ENCODE results near the gene CBFA2T2.
"Not testable (repeated sequence)": the region's sequence is repeated elsewhere in the genome, so short reads cannot be mapped to it uniquely, and the experiment has no call there.

CBFA2T2 gene

GRCh38 chr20:33621717-33622400 is 132.0 kb downstream of the CBFA2T2 start:
- H3K4me1 ChIP-seq (ENCODE audit: control insufficient read depth in 2 of 2, insufficient read depth in 2 of 2, low read length in 2 of 2), result no peaks in the 10 kb centered on the region
- peaks cover 32 to 43% of the 10 kb centered on the region in 2 donors for H3K36me3 ChIP-seq (ENCODE audit: control insufficient read depth in 2 of 2, insufficient read depth in 2 of 2, low read length in 2 of 2)
- no peak overlapping the region for H3K9ac ChIP-seq (ENCODE audit: low read depth in 1 of 2, low read length in 2 of 2)
- H3K9me3 ChIP-seq (ENCODE audit: control insufficient read depth in 2 of 2, low read length in 2 of 2), result no peaks in the 10 kb centered on the region
- no peak overlapping the region for H3K27ac ChIP-seq (ENCODE audit: low read depth in 2 of 2, low read length in 2 of 2)
- no peak overlapping the region for H3K4me3 ChIP-seq (ENCODE audit: low read length in 2 of 2)
- no peaks in the 10 kb centered on the region for H3K27me3 ChIP-seq (ENCODE audit: control insufficient read depth in 2 of 2, insufficient read depth in 2 of 2, low read length in 2 of 2)

- Histone ChIP-seq H3K9me3 (ENCODE audit: control insufficient read depth in 2 of 2, low read length in 2 of 2) (no peaks in the 10 kb centered on the region), H3K27me3 (ENCODE audit: control insufficient read depth in 2 of 2, insufficient read depth in 2 of 2, low read length in 2 of 2) (no peaks in the 10 kb centered on the region), H3K4me1 (ENCODE audit: control insufficient read depth in 2 of 2, insufficient read depth in 2 of 2, low read length in 2 of 2) (no peaks in the 10 kb centered on the region), H3K4me3 (ENCODE audit: low read length in 2 of 2) (no peak overlapping the region), H3K36me3 (ENCODE audit: control insufficient read depth in 2 of 2, insufficient read depth in 2 of 2, low read length in 2 of 2) (peaks cover 30 to 47% of the 10 kb centered on the region in 2 donors), H3K9ac (ENCODE audit: low read depth in 1 of 2, low read length in 2 of 2) (no peak overlapping the region), H3K27ac (ENCODE audit: low read depth in 2 of 2, low read length in 2 of 2) (no peak overlapping the region)
Measured at GRCh38 chr20:33622705-33623365, 132.9 kb downstream of the CBFA2T2 start.

- Histone ChIP-seq H3K27me3 (ENCODE audit: control insufficient read depth in 2 of 2, insufficient read depth in 2 of 2, low read length in 2 of 2) (no peaks in the 10 kb centered on the region), H3K27ac (ENCODE audit: low read depth in 2 of 2, low read length in 2 of 2) (no peak overlapping the region), H3K4me3 (ENCODE audit: low read length in 2 of 2) (no peak overlapping the region), H3K9ac (ENCODE audit: low read depth in 1 of 2, low read length in 2 of 2) (no peak overlapping the region), H3K36me3 (ENCODE audit: control insufficient read depth in 2 of 2, insufficient read depth in 2 of 2, low read length in 2 of 2) (peaks cover 42 to 57% of the 10 kb centered on the region in 2 donors), H3K4me1 (ENCODE audit: control insufficient read depth in 2 of 2, insufficient read depth in 2 of 2, low read length in 2 of 2) (no peaks in the 10 kb centered on the region), H3K9me3 (ENCODE audit: control insufficient read depth in 2 of 2, low read length in 2 of 2) (no peaks in the 10 kb centered on the region)
Measured at GRCh38 chr20:33624399-33624798, 134.5 kb downstream of the CBFA2T2 start.

GRCh38 chr20:33626190-33626589 is 136.3 kb downstream of the CBFA2T2 start:
- H3K9ac ChIP-seq (ENCODE audit: low read depth in 1 of 2, low read length in 2 of 2), result no peak overlapping the region
- no peak overlapping the region for H3K27ac ChIP-seq (ENCODE audit: low read depth in 2 of 2, low read length in 2 of 2)
- H3K4me1 ChIP-seq (ENCODE audit: control insufficient read depth in 2 of 2, insufficient read depth in 2 of 2, low read length in 2 of 2), result no peaks in the 10 kb centered on the region
- no peaks in the 10 kb centered on the region for H3K27me3 ChIP-seq (ENCODE audit: control insufficient read depth in 2 of 2, insufficient read depth in 2 of 2, low read length in 2 of 2)
- H3K4me3 ChIP-seq (ENCODE audit: low read length in 2 of 2), result no peak overlapping the region
- no peaks in the 10 kb centered on the region for H3K9me3 ChIP-seq (ENCODE audit: control insufficient read depth in 2 of 2, low read length in 2 of 2)
- peaks cover 51 to 65% of the 10 kb centered on the region in 2 donors for H3K36me3 ChIP-seq (ENCODE audit: control insufficient read depth in 2 of 2, insufficient read depth in 2 of 2, low read length in 2 of 2)

- Histone ChIP-seq H3K9ac (ENCODE audit: low read depth in 1 of 2, low read length in 2 of 2) (no peak overlapping the region), H3K4me3 (ENCODE audit: low read length in 2 of 2) (no peak overlapping the region), H3K4me1 (ENCODE audit: control insufficient read depth in 2 of 2, insufficient read depth in 2 of 2, low read length in 2 of 2) (no peaks in the 10 kb centered on the region), H3K27ac (ENCODE audit: low read depth in 2 of 2, low read length in 2 of 2) (no peak overlapping the region), H3K36me3 (ENCODE audit: control insufficient read depth in 2 of 2, insufficient read depth in 2 of 2, low read length in 2 of 2) (peaks cover 57 to 67% of the 10 kb centered on the region in 2 donors), H3K27me3 (ENCODE audit: control insufficient read depth in 2 of 2, insufficient read depth in 2 of 2, low read length in 2 of 2) (no peaks in the 10 kb centered on the region), H3K9me3 (ENCODE audit: control insufficient read depth in 2 of 2, low read length in 2 of 2) (no peaks in the 10 kb centered on the region)
Measured at GRCh38 chr20:33627577-33628216, 137.8 kb downstream of the CBFA2T2 start.

GRCh38 chr20:33629533-33629932 is 139.6 kb downstream of the CBFA2T2 start:
- Histone ChIP-seq H3K9ac (ENCODE audit: low read depth in 1 of 2, low read length in 2 of 2) (no peak overlapping the region), H3K9me3 (ENCODE audit: control insufficient read depth in 2 of 2, low read length in 2 of 2) (no peaks in the 10 kb centered on the region)

GRCh38 chr20:33629979-33630378 is 140.1 kb downstream of the CBFA2T2 start:
- Histone ChIP-seq H3K9me3 (ENCODE audit: control insufficient read depth in 2 of 2, low read length in 2 of 2) (no peaks in the 10 kb centered on the region), H3K36me3 (ENCODE audit: control insufficient read depth in 2 of 2, insufficient read depth in 2 of 2, low read length in 2 of 2) (peaks cover 43 to 59% of the 10 kb centered on the region in 2 donors), H3K4me3 (ENCODE audit: low read length in 2 of 2) (no peak overlapping the region), H3K27ac (ENCODE audit: low read depth in 2 of 2, low read length in 2 of 2) (no peak overlapping the region), H3K27me3 (ENCODE audit: control insufficient read depth in 2 of 2, insufficient read depth in 2 of 2, low read length in 2 of 2) (no peaks in the 10 kb centered on the region), H3K9ac (ENCODE audit: low read depth in 1 of 2, low read length in 2 of 2) (no peak overlapping the region), H3K4me1 (ENCODE audit: control insufficient read depth in 2 of 2, insufficient read depth in 2 of 2, low read length in 2 of 2) (no peaks in the 10 kb centered on the region)

More at GRCh38 chr20:33629533-33629932, 139.6 kb downstream of the CBFA2T2 start:
- no peak overlapping the region for H3K4me3 ChIP-seq (ENCODE audit: low read length in 2 of 2)
- peaks cover 47 to 64% of the 10 kb centered on the region in 2 donors for H3K36me3 ChIP-seq (ENCODE audit: control insufficient read depth in 2 of 2, insufficient read depth in 2 of 2, low read length in 2 of 2)
- no peaks in the 10 kb centered on the region for H3K4me1 ChIP-seq (ENCODE audit: control insufficient read depth in 2 of 2, insufficient read depth in 2 of 2, low read length in 2 of 2)
- no peak overlapping the region for H3K27ac ChIP-seq (ENCODE audit: low read depth in 2 of 2, low read length in 2 of 2)
- H3K27me3 ChIP-seq (ENCODE audit: control insufficient read depth in 2 of 2, insufficient read depth in 2 of 2, low read length in 2 of 2), result no peaks in the 10 kb centered on the region

- no peaks in the 10 kb centered on the region for H3K9me3 ChIP-seq (ENCODE audit: control insufficient read depth in 2 of 2, low read length in 2 of 2)
- no peak overlapping the region for H3K4me3 ChIP-seq (ENCODE audit: low read length in 2 of 2)
- H3K27me3 ChIP-seq (ENCODE audit: control insufficient read depth in 2 of 2, insufficient read depth in 2 of 2, low read length in 2 of 2), result no peaks in the 10 kb centered on the region
- H3K9ac ChIP-seq (ENCODE audit: low read depth in 1 of 2, low read length in 2 of 2), result no peak overlapping the region
- no peak overlapping the region for H3K27ac ChIP-seq (ENCODE audit: low read depth in 2 of 2, low read length in 2 of 2)
- peaks cover 47 to 63% of the 10 kb centered on the region in 2 donors for H3K36me3 ChIP-seq (ENCODE audit: control insufficient read depth in 2 of 2, insufficient read depth in 2 of 2, low read length in 2 of 2)
- H3K4me1 ChIP-seq (ENCODE audit: control insufficient read depth in 2 of 2, insufficient read depth in 2 of 2, low read length in 2 of 2), result no peaks in the 10 kb centered on the region
Measured at GRCh38 chr20:33630507-33630906, 140.6 kb downstream of the CBFA2T2 start.

- peaks cover 50 to 61% of the 10 kb centered on the region in 2 donors for H3K36me3 ChIP-seq (ENCODE audit: control insufficient read depth in 2 of 2, insufficient read depth in 2 of 2, low read length in 2 of 2)
- not testable (repeated sequence) for H3K9me3 ChIP-seq (ENCODE audit: control insufficient read depth in 2 of 2, low read length in 2 of 2); H3K4me3 ChIP-seq (ENCODE audit: low read length in 2 of 2); H3K4me1 ChIP-seq (ENCODE audit: control insufficient read depth in 2 of 2, insufficient read depth in 2 of 2, low read length in 2 of 2); H3K27me3 ChIP-seq (ENCODE audit: control insufficient read depth in 2 of 2, insufficient read depth in 2 of 2, low read length in 2 of 2); H3K27ac ChIP-seq (ENCODE audit: low read depth in 2 of 2, low read length in 2 of 2); H3K9ac ChIP-seq (ENCODE audit: low read depth in 1 of 2, low read length in 2 of 2)
Measured at GRCh38 chr20:33631910-33632309, 142.0 kb downstream of the CBFA2T2 start.

GRCh38 chr20:33635341-33635740 is 145.4 kb downstream of the CBFA2T2 start:
- H3K4me3 ChIP-seq (ENCODE audit: low read length in 2 of 2), result no peak overlapping the region
- H3K27ac ChIP-seq (ENCODE audit: low read depth in 2 of 2, low read length in 2 of 2), result no peak overlapping the region
- H3K9me3 ChIP-seq (ENCODE audit: control insufficient read depth in 2 of 2, low read length in 2 of 2), result no peaks in the 10 kb centered on the region
- H3K4me1 ChIP-seq (ENCODE audit: control insufficient read depth in 2 of 2, insufficient read depth in 2 of 2, low read length in 2 of 2), result no peaks in the 10 kb centered on the region
- peaks cover 34 to 58% of the 10 kb centered on the region in 2 donors for H3K36me3 ChIP-seq (ENCODE audit: control insufficient read depth in 2 of 2, insufficient read depth in 2 of 2, low read length in 2 of 2)
- H3K27me3 ChIP-seq (ENCODE audit: control insufficient read depth in 2 of 2, insufficient read depth in 2 of 2, low read length in 2 of 2), result no peaks in the 10 kb centered on the region
- H3K9ac ChIP-seq (ENCODE audit: low read depth in 1 of 2, low read length in 2 of 2), result no peak overlapping the region

Data from mucosa of rectum (tissue), 2 donors.